Measurements from ENCODE around the gene BIN1.

Gene BIN1, protein sequence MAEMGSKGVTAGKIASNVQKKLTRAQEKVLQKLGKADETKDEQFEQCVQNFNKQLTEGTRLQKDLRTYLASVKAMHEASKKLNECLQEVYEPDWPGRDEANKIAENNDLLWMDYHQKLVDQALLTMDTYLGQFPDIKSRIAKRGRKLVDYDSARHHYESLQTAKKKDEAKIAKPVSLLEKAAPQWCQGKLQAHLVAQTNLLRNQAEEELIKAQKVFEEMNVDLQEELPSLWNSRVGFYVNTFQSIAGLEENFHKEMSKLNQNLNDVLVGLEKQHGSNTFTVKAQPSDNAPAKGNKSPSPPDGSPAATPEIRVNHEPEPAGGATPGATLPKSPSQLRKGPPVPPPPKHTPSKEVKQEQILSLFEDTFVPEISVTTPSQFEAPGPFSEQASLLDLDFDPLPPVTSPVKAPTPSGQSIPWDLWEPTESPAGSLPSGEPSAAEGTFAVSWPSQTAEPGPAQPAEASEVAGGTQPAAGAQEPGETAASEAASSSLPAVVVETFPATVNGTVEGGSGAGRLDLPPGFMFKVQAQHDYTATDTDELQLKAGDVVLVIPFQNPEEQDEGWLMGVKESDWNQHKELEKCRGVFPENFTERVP

DNA sequence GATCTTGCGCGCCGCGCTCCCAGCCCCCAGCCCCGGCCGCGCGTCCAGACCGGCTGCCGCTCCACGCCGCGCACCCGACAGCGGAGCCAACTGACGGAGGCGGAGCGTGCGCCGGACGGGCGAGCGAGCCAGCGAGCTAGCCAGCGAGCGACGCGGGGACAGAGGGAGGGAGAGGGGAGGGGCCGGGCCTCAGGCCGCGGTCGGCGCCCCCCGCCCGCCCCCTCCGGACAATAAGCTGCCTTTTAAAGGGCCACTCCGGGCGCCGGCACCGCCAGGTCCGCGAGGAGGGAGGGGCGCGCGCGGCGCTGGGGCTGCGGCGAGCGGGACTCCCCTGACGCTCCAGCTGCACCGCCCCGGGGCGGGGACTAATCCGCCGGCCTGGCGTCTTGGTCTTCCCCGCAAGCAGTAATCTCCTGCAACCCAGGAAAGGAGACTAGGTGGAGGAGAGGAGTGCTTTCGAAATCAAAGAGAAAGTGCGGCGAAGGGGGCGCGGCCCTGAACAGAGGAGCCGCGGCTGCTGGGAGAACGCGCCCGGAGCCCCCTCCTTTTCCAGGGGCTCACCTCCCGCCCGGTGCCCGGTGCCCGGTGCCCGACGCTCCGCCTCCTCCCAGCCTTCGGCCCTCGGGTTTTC is at the start of gene BIN1:
BIN1 (minus strand) TSS at position 164 of the 631 bp plus-strand sequence. CDS start 211 bp downstream, outside the sequence.
- DNase-seq (ENCODE audit: extremely low read depth, low read depth): peak; percentile 79
- TF ChIP-seq, protein P1, sequence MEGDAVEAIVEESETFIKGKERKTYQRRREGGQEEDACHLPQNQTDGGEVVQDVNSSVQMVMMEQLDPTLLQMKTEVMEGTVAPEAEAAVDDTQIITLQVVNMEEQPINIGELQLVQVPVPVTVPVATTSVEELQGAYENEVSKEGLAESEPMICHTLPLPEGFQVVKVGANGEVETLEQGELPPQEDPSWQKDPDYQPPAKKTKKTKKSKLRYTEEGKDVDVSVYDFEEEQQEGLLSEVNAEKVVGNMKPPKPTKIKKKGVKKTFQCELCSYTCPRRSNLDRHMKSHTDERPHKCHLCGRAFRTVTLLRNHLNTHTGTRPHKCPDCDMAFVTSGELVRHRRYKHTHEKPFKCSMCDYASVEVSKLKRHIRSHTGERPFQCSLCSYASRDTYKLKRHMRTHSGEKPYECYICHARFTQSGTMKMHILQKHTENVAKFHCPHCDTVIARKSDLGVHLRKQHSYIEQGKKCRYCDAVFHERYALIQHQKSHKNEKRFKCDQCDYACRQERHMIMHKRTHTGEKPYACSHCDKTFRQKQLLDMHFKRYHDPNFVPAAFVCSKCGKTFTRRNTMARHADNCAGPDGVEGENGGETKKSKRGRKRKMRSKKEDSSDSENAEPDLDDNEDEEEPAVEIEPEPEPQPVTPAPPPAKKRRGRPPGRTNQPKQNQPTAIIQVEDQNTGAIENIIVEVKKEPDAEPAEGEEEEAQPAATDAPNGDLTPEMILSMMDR (IDR thresholded peaks at IDR 0.05; ENCODE audit: low read depth, low read length): no peak

DNA sequence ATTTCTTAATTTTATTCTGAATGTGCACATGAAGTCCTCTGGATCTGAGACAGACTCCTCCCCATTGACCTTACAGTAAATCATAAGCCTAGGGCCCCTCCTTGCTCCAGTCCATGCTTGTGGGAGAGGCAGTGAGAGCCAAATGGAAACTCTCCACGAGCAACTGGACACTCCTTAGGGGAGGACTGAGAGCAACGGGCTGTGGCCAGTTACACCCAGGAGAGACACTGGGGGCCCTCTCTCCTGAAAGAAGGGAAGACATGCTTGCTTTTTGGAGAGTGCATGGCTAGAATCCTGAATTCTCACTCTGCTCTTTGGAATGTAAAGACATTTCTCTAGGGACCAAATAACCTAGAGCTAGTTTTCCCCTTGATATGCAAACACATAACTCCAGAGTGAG is 49.0 kb upstream of the BIN1 start:
- TF ChIP-seq, protein P1 (IDR thresholded peaks at IDR 0.05; ENCODE audit: low read depth, low read length): no peak
- no peak for DNase-seq (ENCODE audit: extremely low read depth, low read depth)

DNA sequence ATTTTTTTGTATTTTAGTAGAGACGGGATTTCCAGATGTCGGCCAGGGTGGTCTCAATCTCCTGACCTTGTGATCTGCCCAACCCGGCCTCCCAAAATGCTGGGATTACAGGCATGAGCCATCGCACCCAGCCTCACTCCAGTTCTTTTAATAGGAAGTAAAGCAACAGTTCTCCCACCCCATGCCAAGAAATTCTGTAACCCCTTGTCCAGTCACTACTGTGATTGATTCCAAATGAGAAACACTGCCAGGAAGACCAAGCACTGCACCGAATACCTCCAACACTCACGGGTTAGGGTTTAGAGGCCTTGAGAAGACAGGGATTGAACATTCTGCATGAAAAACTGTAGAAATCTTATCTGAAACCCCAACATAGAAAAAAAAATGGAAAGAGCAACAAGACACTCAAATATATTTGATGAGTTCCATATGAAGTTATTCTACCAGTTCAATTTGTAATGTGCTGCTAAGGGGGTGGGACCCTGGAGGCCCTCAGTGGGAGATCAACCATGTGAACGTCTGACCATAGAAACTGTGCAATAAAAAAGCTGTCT is 48.2 kb upstream of the BIN1 start:
- no peak for DNase-seq (ENCODE audit: extremely low read depth, low read depth)
- TF ChIP-seq, protein P1 (IDR thresholded peaks at IDR 0.05; ENCODE audit: low read depth, low read length): no peak

DNA sequence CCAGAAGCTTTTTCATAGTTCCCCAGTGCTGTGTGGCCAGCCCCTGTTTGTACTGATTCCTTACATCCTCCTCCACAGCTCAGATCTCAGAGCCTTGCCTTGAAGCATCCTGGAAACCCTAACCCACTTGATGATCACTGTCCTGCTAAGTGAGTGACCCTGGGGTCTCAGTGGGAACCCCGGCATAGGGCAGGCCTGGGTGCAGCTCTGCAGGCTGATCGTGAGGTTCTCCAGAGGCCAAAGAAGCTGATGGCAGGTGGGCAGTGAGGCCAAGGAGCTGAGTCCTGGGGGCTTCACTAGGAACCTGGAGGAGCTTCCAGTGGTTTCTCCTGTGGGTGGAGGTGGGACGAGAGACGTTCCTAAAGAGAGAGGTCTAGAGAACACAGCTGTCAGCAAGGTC is 47.4 kb upstream of the BIN1 start:
- TF ChIP-seq, protein P1 (IDR thresholded peaks at IDR 0.05; ENCODE audit: low read depth, low read length): no peak
- no peak for DNase-seq (ENCODE audit: extremely low read depth, low read depth)

DNA sequence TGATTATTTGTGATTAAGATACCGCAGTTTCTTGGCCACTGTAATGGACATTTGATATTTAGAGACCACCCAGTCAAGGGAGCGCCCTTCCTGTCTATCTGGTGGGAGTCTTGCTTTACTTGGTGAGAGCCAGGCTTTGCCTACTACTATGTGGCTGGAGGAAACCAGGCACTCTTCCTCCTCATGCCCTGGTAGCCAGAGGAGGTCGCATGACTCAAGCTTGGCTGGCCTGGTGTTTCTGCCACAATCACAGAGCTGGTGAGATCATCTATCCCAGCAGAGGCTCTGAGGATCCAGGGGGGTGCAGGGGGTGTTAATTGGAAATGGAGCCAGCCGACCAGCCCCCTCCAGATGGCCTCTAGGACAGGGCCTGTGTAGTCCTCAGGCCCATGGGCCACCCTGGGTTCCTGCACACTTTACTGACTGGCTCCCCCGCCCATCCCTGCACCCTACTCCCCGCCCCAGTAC is 46.8 kb upstream of the BIN1 start:
- peak; percentile 48 for DNase-seq (ENCODE audit: extremely low read depth, low read depth)
- TF ChIP-seq, protein P1 (IDR thresholded peaks at IDR 0.05; ENCODE audit: low read depth, low read length): peak; percentile 20

DNA sequence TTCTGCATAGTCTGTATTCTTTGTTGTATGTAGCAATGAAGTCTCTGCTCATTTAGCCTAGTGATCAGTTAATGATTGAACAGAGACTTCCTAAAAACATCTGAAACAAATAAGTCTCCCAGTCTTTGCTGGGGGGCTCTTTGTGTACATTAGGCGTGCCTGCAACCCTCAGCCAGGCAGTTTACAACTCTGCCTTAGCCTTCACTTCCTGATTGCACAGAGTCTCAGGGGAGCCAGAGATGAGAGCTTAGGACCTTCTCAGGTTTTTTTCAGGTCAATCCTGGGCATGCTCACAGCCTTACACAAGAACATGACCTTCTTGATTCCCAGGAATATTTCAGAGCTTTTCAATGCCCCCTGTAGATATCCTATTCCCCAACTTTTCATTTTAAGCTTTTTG is 44.0 kb upstream of the BIN1 start:
- no peak for DNase-seq (ENCODE audit: extremely low read depth, low read depth)
- TF ChIP-seq, protein P1 (IDR thresholded peaks at IDR 0.05; ENCODE audit: low read depth, low read length): no peak
